Neural progenitor cell (in vitro differentiated cells): ENCODE results near the gene PROX2. TPM values are rescaled to one million over a fixed set of nuclear protein-coding genes. Genes with fewer than 3 reads are reported as not detected.

Experiments
- DNase-seq: peaks from one replicate; pipeline ENCODE4 v3.0.0-alpha.2; 2016; ENCODE audit warnings: low spot score
- H2AFZ ChIP-seq: fragments of 200-600 bp; sonication (generic); replicated peaks from 2 replicates; pipeline ENCODE4 v1.6.1; 2016; ENCODE audit warnings: antibody characterized with exemption
- H3F3A ChIP-seq: fragments of 200-600 bp; sonication (generic); 2 replicates; pipeline ENCODE4 v1.6.1; 2016; ENCODE audit warnings: antibody characterized with exemption, low read depth
- H3K27ac ChIP-seq: fragments of 200-600 bp; sonication (generic); 2 replicates; pipeline ENCODE4 v1.5.1; 2016; ENCODE audit warnings: mild to moderate bottlenecking
- H3K27me3 ChIP-seq: fragments of 200-600 bp; sonication (generic); 2 replicates; pipeline ENCODE4 v1.6.1; 2016; ENCODE audit warnings: mild to moderate bottlenecking, moderate library complexity
- H3K36me3 ChIP-seq: fragments of 200-600 bp; sonication (generic); 2 replicates; pipeline ENCODE4 v1.5.1; 2016
- H3K4me1 ChIP-seq: fragments of 200-600 bp; sonication (generic); 2 replicates; pipeline ENCODE4 v1.6.1; 2016; ENCODE audit warnings: mixed run types
- H3K4me2 ChIP-seq: fragments of 200-600 bp; sonication (generic); 2 replicates; pipeline ENCODE4 v1.6.1; 2016
- H3K4me3 ChIP-seq: fragments of 200-600 bp; sonication (generic); 2 replicates; pipeline ENCODE4 v1.5.1; 2016
- H3K79me2 ChIP-seq: fragments of 200-600 bp; sonication (generic); 2 replicates; pipeline ENCODE4 v1.6.1; 2016; ENCODE audit warnings: low read depth
- H3K9ac ChIP-seq: fragments of 200-600 bp; sonication (generic); 2 replicates; pipeline ENCODE4 v1.6.1; 2016
- H3K9me3 ChIP-seq: fragments of 200-600 bp; sonication (generic); 2 replicates; pipeline ENCODE4 v1.5.1; 2016; ENCODE audit warnings: low read depth
- H4K20me1 ChIP-seq: fragments of 200-600 bp; sonication (generic); 2 replicates; pipeline ENCODE4 v1.6.1; 2016; ENCODE audit warnings: low read depth
- H3K27ac Mint-ChIP-seq: 3 replicates; pipeline ENCODE4 v1.8.0; 2021; ENCODE audit warnings: mixed read lengths
- H3K27me3 Mint-ChIP-seq: 2 replicates; pipeline ENCODE4 v1.8.0; 2022; ENCODE audit warnings: low read depth, mild to moderate bottlenecking, inconsistent platforms, moderate library complexity, mixed read lengths; ENCODE audit not compliant: insufficient read depth
- H3K36me3 Mint-ChIP-seq: 3 replicates; pipeline ENCODE4 v1.8.0; 2021; ENCODE audit warnings: mixed read lengths
- H3K4me1 Mint-ChIP-seq: 3 replicates; pipeline ENCODE4 v1.8.0; 2021; ENCODE audit warnings: mixed read lengths
- H3K4me3 Mint-ChIP-seq: 3 replicates; pipeline ENCODE4 v1.8.0; 2021; ENCODE audit warnings: mild to moderate bottlenecking, moderate library complexity, mixed read lengths
- H3K9me3 Mint-ChIP-seq: 3 replicates; pipeline ENCODE4 v1.8.0; 2020; ENCODE audit warnings: mixed read lengths
- CTCF ChIP-seq: fragments of 200-600 bp; sonication (generic); IDR thresholded peaks from 2 replicates; pipeline ENCODE4 v1.5.1; 2017; ENCODE audit warnings: antibody characterized with exemption, mild to moderate bottlenecking
- EZH2 ChIP-seq: fragments of 200-600 bp; sonication (generic); IDR thresholded peaks from 2 replicates; pipeline ENCODE4 v1.6.1; 2017; ENCODE audit warnings: antibody characterized with exemption, mild to moderate bottlenecking, moderate library complexity
- EZH2phosphoT487 ChIP-seq: fragments of 200-600 bp; sonication (generic); IDR thresholded peaks from 2 replicates; pipeline ENCODE4 v1.6.1; 2017; ENCODE audit warnings: antibody characterized with exemption
- total RNA-seq: library from RNA; depleted of rRNA; stranded (reverse); fragments of >200 nt; gene quantifications from 2 replicates; pipeline ENCODE4 v1.2.3, GENCODE V29; 2015; ENCODE audit warnings: low replicate concordance

Gene PROX2
- total RNA-seq, 1 donor from 2014 or later = not detected

DNA sequence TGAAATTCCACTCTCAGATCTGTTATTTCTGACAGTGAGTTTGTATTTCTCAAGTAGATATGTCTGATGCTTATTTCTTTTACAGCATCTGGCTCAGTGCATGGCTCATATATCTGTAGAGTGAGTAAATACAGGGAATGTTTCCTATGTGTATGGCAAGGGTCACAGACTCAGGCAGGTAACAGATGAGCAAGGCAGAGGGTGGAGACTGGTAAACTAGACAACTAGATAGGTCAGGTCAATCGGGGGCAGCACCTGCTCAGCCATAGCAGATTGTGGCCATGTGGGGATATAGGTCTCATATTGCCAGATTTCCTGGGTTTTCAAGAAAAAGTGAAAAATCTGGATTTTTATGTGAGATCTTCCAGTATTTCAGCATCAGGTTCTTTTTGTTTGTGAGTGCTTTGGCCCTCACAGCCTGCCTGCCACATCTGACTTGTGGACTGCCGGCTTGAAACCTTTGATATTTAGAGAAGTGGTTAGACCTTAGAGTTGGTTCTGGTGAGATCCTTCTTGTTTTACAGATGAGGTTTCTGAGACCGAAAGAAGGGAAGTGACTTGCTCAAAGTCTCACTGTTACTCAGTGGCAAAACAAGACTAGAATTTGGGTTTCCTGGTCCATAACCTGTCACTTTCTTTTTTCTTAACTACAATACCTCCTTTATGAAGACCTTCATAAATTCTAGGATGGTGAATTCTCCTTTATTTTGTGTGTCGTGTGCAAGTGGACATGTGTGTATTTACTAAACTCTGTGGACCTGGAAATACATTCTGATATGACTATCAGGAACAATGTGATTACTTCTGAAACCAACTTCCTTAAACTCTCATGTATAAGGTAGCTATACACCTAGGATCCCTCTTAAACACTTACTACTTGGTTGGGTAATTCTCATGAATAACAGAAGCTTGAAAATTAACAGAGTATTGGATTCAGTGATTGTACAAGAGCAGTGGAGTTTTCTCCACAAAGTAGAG lies 34.4 kb downstream of the PROX2 start:
- no peak overlapping the region for H3K9ac ChIP-seq
- H3K27ac ChIP-seq = no peak overlapping the region
- H3K4me2 ChIP-seq = no peak overlapping the region
- H4K20me1 ChIP-seq = no peaks in the 10 kb centered on the region
- no peak overlapping the region for H2AFZ ChIP-seq
- no peaks in the 10 kb centered on the region for H3K9me3 Mint-ChIP-seq
- H3K27me3 Mint-ChIP-seq = no peaks in the 10 kb centered on the region
- DNase-seq = no peak
- no peaks in the 10 kb centered on the region for H3K27me3 ChIP-seq
- peaks cover 5% of the 10 kb centered on the region for H3K36me3 ChIP-seq
- no peak for TF ChIP-seq EZH2phosphoT487
- TF ChIP-seq EZH2 = no peak
- TF ChIP-seq CTCF = no peak
- no peaks in the 10 kb centered on the region for H3K4me1 ChIP-seq
- H3K4me1 Mint-ChIP-seq = no peaks in the 10 kb centered on the region
- H3K4me3 ChIP-seq = no peak overlapping the region
- no peaks in the 10 kb centered on the region for H3K9me3 ChIP-seq
- no peaks in the 10 kb centered on the region for H3K79me2 ChIP-seq
- H3F3A ChIP-seq = no peaks in the 10 kb centered on the region
- H3K27ac Mint-ChIP-seq = no peak overlapping the region
- H3K36me3 Mint-ChIP-seq = peaks cover 8% of the 10 kb centered on the region
- H3K4me3 Mint-ChIP-seq = no peak overlapping the region

DNA sequence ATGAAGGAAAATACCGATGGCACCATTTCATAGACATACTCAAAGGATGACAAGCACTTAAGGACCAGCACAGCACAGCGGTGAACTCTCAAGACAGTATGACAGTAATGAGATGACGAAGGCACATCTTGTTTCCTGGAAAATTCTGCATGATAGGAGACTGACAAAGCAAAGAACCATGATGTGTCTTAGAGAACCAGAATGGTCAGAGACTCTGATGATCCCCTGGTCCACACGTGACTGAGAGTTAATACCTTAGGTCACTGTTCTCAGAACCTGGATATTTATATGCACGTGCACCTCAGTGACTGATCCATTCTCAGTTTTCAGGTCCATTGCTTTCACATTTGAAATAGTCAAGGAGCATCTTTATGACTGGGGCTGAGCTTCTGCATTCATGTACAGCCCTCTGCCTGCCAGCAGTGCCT lies 35.3 kb downstream of the PROX2 start:
- no peaks in the 10 kb centered on the region for H3K27me3 Mint-ChIP-seq
- no peak overlapping the region for H3K4me3 ChIP-seq
- no peak for DNase-seq
- no peak overlapping the region for H3K27ac ChIP-seq
- no peaks in the 10 kb centered on the region for H3K4me1 ChIP-seq
- no peaks in the 10 kb centered on the region for H3K9me3 ChIP-seq
- H3K27me3 ChIP-seq = no peaks in the 10 kb centered on the region
- no peaks in the 10 kb centered on the region for H3K79me2 ChIP-seq
- no peak overlapping the region for H3K4me3 Mint-ChIP-seq
- H3K9ac ChIP-seq = no peak overlapping the region
- H3K4me1 Mint-ChIP-seq = no peaks in the 10 kb centered on the region
- no peaks in the 10 kb centered on the region for H3K9me3 Mint-ChIP-seq
- H3F3A ChIP-seq = no peaks in the 10 kb centered on the region
- H3K36me3 Mint-ChIP-seq = peaks cover 8% of the 10 kb centered on the region
- H3K36me3 ChIP-seq = peaks cover 5% of the 10 kb centered on the region
- no peak overlapping the region for H3K27ac Mint-ChIP-seq
- no peak for TF ChIP-seq CTCF
- no peak for TF ChIP-seq EZH2
- TF ChIP-seq EZH2phosphoT487 = no peak
- no peak overlapping the region for H3K4me2 ChIP-seq
- H2AFZ ChIP-seq = no peak overlapping the region
- no peaks in the 10 kb centered on the region for H4K20me1 ChIP-seq

DNA sequence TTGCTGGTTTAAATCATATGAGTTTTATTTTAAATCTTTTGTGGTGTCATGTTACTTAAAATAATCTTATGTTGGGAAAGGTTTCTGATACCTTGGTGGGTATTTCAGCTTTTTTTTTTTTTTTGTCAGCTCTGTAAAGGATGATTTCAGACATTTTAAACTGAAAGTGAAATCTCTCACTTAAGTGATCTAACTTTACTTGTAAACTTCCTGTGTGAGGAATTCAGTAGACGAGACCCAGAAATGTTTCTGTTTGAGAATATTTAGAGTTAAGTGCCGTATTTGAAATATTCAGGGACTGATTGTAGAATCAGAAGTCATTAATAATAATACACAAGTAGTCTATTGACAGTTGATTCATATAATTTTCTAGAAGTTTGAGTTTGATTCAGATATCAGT lies 37.8 kb downstream of the PROX2 start:
- Histone ChIP-seq H3F3A (peaks cover 4% of the 10 kb centered on the region), H3K9me3 (no peaks in the 10 kb centered on the region), H4K20me1 (no peaks in the 10 kb centered on the region), H3K4me1 (no peaks in the 10 kb centered on the region), H3K27me3 (no peaks in the 10 kb centered on the region), H3K4me3 (no peak overlapping the region), H3K79me2 (no peaks in the 10 kb centered on the region), H2AFZ (no peak overlapping the region), H3K9ac (no peak overlapping the region), H3K36me3 (peaks cover 5% of the 10 kb centered on the region), H3K27ac (no peak overlapping the region), H3K4me2 (no peak overlapping the region)
- peaks cover 8% of the 10 kb centered on the region for H3K36me3 Mint-ChIP-seq
- no peak overlapping the region for H3K27ac Mint-ChIP-seq
- no peaks in the 10 kb centered on the region for H3K27me3 Mint-ChIP-seq
- no peaks in the 10 kb centered on the region for H3K4me1 Mint-ChIP-seq
- H3K4me3 Mint-ChIP-seq = no peak overlapping the region
- H3K9me3 Mint-ChIP-seq = no peaks in the 10 kb centered on the region
- TF ChIP-seq EZH2 = no peak
- TF ChIP-seq CTCF = no peak
- TF ChIP-seq EZH2phosphoT487 = no peak
- DNase-seq = no peak
